Adipose tissue (tissue), 3 donors: Measurements from ENCODE around the gene NAT16. TPM values are rescaled to one million over a fixed set of nuclear protein-coding genes. Genes with fewer than 3 reads are reported as not detected.

Experiments
- H3K27ac ChIP-seq: one replicate; pipeline ENCODE4 v1.5.1; 2013; ENCODE audit warnings: low read depth, low read length
- WGBS, 3 donors: extraction: QIAGEN DNeasy Blood & Tissue Kit; methylation state at CpG; one replicate each; pipeline ENCODE4 v1.1.7; 2013; 5-methylcytosine and 5-hydroxymethylcytosine counted together
- polyA plus RNA-seq, 3 donors: library from polyadenylated mRNA; stranded (reverse); fragments of 200-250 nt; gene quantifications; one replicate each; pipeline ENCODE4 v1.2.3, GENCODE V29; 2013
- donor health status: healthy with polysubstance abuse.
- donor health status: Bipolar disorder and iron deficiency.
- donor health status: healthy.

Gene NAT16
- polyA plus RNA-seq, 3 donors: 0.35 TPM; not detected in 2

- H3K27ac ChIP-seq: no peak within 1 kb of the TSS
- 3% methylated on average over 72 to 74 of the region's 74 CpGs for WGBS, 3 donors
Observed at GRCh38 chr7:101165075-101165957, 14.8 kb downstream of the NAT16 start, which contains the start of gene VGF. Gene VGF, minus strand, starts transcription at chr7:101165569. Its CDS starts 726 bp downstream, at chr7:101164843.

GRCh38 chr7:101164071-101164840 is 15.8 kb downstream of the NAT16 start:
- no peak overlapping the region for H3K27ac ChIP-seq
- 2% methylated on average over 65 to 75 of the region's 75 CpGs for WGBS, 3 donors

GRCh38 chr7:101163279-101164070 is 16.6 kb downstream of the NAT16 start:
- WGBS, 3 donors: 0 to 1% (median 1%) methylated on average over 68 to 86 of the region's 92 CpGs

GRCh38 chr7:101162551-101163278 is 17.4 kb downstream of the NAT16 start:
- WGBS, 3 donors: 2 to 6% (median 2%) methylated on average over 42 to 74 of the region's 74 CpGs
- H3K27ac ChIP-seq: no peak overlapping the region

More at GRCh38 chr7:101163279-101164070, 16.6 kb downstream of the NAT16 start:
- no peak overlapping the region for H3K27ac ChIP-seq

- 82 to 86% (median 83%) methylated on average over 17 of the region's 17 CpGs for WGBS, 3 donors
- H3K27ac ChIP-seq: no peak overlapping the region
Observed at GRCh38 chr7:101161692-101162471, 18.2 kb downstream of the NAT16 start.

GRCh38 chr7:101160910-101161309 is 19.2 kb downstream of the NAT16 start:
- no peak overlapping the region for H3K27ac ChIP-seq

- 78 to 89% (median 84%) methylated on average over 27 to 31 of the region's 31 CpGs for WGBS, 3 donors
- H3K27ac ChIP-seq: no peak overlapping the region
Observed at GRCh38 chr7:101159696-101160674, 20.1 kb downstream of the NAT16 start.

GRCh38 chr7:101156866-101157589 is 23.1 kb downstream of the NAT16 start:
- H3K27ac ChIP-seq: no peak overlapping the region
- WGBS, 3 donors: 86 to 90% (median 87%) methylated on average over 14 of the region's 14 CpGs

GRCh38 chr7:101156277-101156676 is 23.8 kb downstream of the NAT16 start:
- no peak overlapping the region for H3K27ac ChIP-seq
- 79 to 88% (median 86%) methylated on average over 6 of the region's 6 CpGs for WGBS, 3 donors

GRCh38 chr7:101155303-101155702 is 24.8 kb downstream of the NAT16 start:
- 43 to 61% (median 56%) methylated on average over 4 of the region's 4 CpGs for WGBS, 3 donors

GRCh38 chr7:101154693-101155102 is 25.4 kb downstream of the NAT16 start:
- no peak overlapping the region for H3K27ac ChIP-seq
- 0 to 1% (median 0%) methylated on average over 24 to 33 of the region's 34 CpGs for WGBS, 3 donors

More at GRCh38 chr7:101155303-101155702, 24.8 kb downstream of the NAT16 start:
- no peak overlapping the region for H3K27ac ChIP-seq

GRCh38 chr7:101153969-101154692 is 26.0 kb downstream of the NAT16 start, which contains the start of gene AP1S1:
Gene AP1S1, plus strand, starts transcription at chr7:101154476. Its CDS starts 39 bp downstream, at chr7:101154515.
- WGBS, 3 donors: 4 to 5% (median 4%) methylated on average over 40 to 51 of the region's 51 CpGs
- H3K27ac ChIP-seq: no peak within 1 kb of the TSS

- no peak overlapping the region for H3K27ac ChIP-seq
- 71 to 82% (median 74%) methylated on average over 2 of the region's 2 CpGs for WGBS, 3 donors
Observed at GRCh38 chr7:101151908-101152651, 28.0 kb downstream of the NAT16 start.

- no peak overlapping the region for H3K27ac ChIP-seq
- 88 to 93% (median 90%) methylated on average over 4 of the region's 4 CpGs for WGBS, 3 donors
Observed at GRCh38 chr7:101140746-101141382, 39.2 kb downstream of the NAT16 start.
